Measurements from ENCODE around the gene NTM. TPM values are rescaled to one million over a fixed set of nuclear protein-coding genes. Genes with fewer than 3 reads are reported as not detected.

Gene NTM
- total and polyA plus RNA-seq, 2 of the 8 experiments (the other 6 are each of a cell fraction or from before 2014, with no cell fraction given), result 13.4 to 20.0 TPM

DNA sequence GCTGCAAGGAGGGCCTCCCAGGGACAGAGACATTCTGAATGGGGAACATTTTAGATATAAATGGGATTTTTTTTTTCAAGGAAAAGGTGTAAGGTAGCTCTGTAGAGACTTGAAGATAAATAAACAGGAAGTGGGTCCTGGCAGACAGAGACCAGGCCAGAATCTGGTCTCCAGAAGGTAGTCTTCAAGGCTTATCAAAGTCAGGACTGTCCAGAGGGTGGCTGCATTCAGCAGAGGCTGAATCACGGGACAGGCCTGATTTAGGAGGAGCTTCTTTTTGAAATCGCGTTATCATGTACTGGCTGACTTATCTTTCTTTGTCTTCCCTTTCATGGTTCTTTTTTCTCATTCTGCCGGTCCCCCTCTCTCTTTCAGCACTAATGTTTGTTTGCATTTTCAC is 542.9 kb downstream of the NTM start:
- no peak for FAIRE-seq
- no peak overlapping the region for H3K4ac ChIP-seq (replicated peaks; ENCODE audit: insufficient read length, low read depth, low read length)
- H3K79me1 ChIP-seq (ENCODE audit: low read depth, low read length), result peaks cover 3% of the 10 kb centered on the region
- no peak overlapping the region for H2BK15ac ChIP-seq (ENCODE audit: low read length)
- no peak overlapping the region for H3K9ac ChIP-seq (replicated peaks in 1 of 4; ENCODE audit: extremely low read depth in 1 of 4, low read depth in 3 of 4, low read length in 3 of 4)
- no peak overlapping the region for H2AFZ ChIP-seq (ENCODE audit: low read length)
- ChIA-PET POLR2A (ENCODE audit: partially characterized antibody) (no interaction called here), CTCF (ENCODE audit: partially characterized antibody) (interaction anchor here (0.7 to 9.4 kb wide), 16 partner anchors 9 to 225 kb away, joined by 3 to 137 read pairs (median 9); no protein-coding TSS in a partner anchor)
- H3K27ac ChIP-seq (ENCODE audit: low read depth, low read length), result no peak overlapping the region
- no peaks in the 10 kb centered on the region for H3K9me3 ChIP-seq (ENCODE audit: insufficient read depth in 2 of 2, low read depth in 1 of 2, low read length in 1 of 2)
- DNase-seq (ENCODE audit: low read depth in 1 of 2, low spot score in 2 of 2), result no peak
- H3K56ac ChIP-seq (replicated peaks; ENCODE audit: insufficient read length, low read depth, low read length), result no peak overlapping the region
- no peak overlapping the region for H2BK12ac ChIP-seq (ENCODE audit: low read depth, low read length)
- H2BK5ac ChIP-seq (ENCODE audit: low read depth, low read length), result no peak overlapping the region
- H3K18ac ChIP-seq (ENCODE audit: extremely low read depth, low read length), result no peak overlapping the region
- H3K36me3 ChIP-seq (ENCODE audit: control insufficient read depth in 2 of 4, insufficient read depth in 4 of 4, low read length in 3 of 4), result no peaks in the 10 kb centered on the region; a peak in 1 of 8 replicates
- TF ChIP-seq POLR2A (IDR thresholded peaks at IDR 0.05; ENCODE audit: control extremely low read depth in 1 of 2, low read depth in 2 of 2, low read length in 2 of 2), result no peak
- WGBS, 2 experiments (ENCODE audit: extremely low coverage in 1 of 2, insufficient coverage in 1 of 2, insufficient read length in 1 of 2, insufficient replicate concordance in 2 of 2, low coverage in 1 of 2, low lambda C conversion rate in 2 of 2, missing lambda C conversion rate in 1 of 2), result 89% methylated on average over 4 of the region's 4 CpGs; no CpG with 5 or more reads in 1 of the 2 experiments
- no peak overlapping the region for H3K23ac ChIP-seq (ENCODE audit: insufficient read length)
- H3K79me2 ChIP-seq (ENCODE audit: control insufficient read depth in 1 of 2, insufficient read depth in 2 of 2, low read length in 2 of 2), result no peaks in the 10 kb centered on the region
- H4K8ac ChIP-seq (ENCODE audit: extremely low read depth, insufficient read depth, low read length), result no peak overlapping the region
- no peak overlapping the region for H2AK5ac ChIP-seq (ENCODE audit: low read depth, low read length)
- H4K91ac ChIP-seq (replicated peaks; ENCODE audit: insufficient read length, low read length), result no peak overlapping the region
- no peaks in the 10 kb centered on the region; a peak in 2 of 7 replicates for H3K27me3 ChIP-seq (replicated peaks in 1 of 4; ENCODE audit: control insufficient read depth in 3 of 4, extremely low read depth in 1 of 4, insufficient read depth in 3 of 4, low read length in 3 of 4)
- no peak overlapping the region for H4K5ac ChIP-seq (ENCODE audit: insufficient read length, low read depth, low read length)
- peaks cover 10 to 27% (median 13%) of the 10 kb centered on the region in 4 experiments for H3K4me1 ChIP-seq (replicated peaks in 1 of 4; ENCODE audit: control insufficient read depth in 3 of 4, insufficient read depth in 4 of 4, low read length in 3 of 4)
- no peak overlapping the region for H3K4me3 ChIP-seq (ENCODE audit: extremely low read depth in 1 of 4, insufficient read depth in 2 of 4, low read depth in 3 of 4, low read length in 4 of 4)
- H3K4me2 ChIP-seq (ENCODE audit: insufficient read depth in 1 of 2, low read depth in 2 of 2, low read length in 2 of 2), result no peak overlapping the region
- peaks cover 0 to 2% of the 10 kb centered on the region in 2 experiments for H4K20me1 ChIP-seq (replicated peaks in 1 of 2; ENCODE audit: control insufficient read depth in 1 of 2, insufficient read depth in 2 of 2, low read length in 2 of 2)
- no peak overlapping the region for H2BK20ac ChIP-seq (ENCODE audit: low read length)
- peaks cover 7% of the 10 kb centered on the region; the same call in 1 of the 2 replicates for H3K23me2 ChIP-seq (ENCODE audit: low read depth, low read length)
- H2BK120ac ChIP-seq (replicated peaks; ENCODE audit: low read depth, low read length), result no peak overlapping the region
- H3K14ac ChIP-seq (ENCODE audit: insufficient read length), result no peak overlapping the region
